DMS153 (cell line): Measurements from ENCODE around the gene SIGLEC10.

Experiments used
- DNase-seq: peaks from one replicate; lab custom pipeline; 2025; lab: John Stamatoyannopoulos, UW

SIGLEC10 gene

DNA sequence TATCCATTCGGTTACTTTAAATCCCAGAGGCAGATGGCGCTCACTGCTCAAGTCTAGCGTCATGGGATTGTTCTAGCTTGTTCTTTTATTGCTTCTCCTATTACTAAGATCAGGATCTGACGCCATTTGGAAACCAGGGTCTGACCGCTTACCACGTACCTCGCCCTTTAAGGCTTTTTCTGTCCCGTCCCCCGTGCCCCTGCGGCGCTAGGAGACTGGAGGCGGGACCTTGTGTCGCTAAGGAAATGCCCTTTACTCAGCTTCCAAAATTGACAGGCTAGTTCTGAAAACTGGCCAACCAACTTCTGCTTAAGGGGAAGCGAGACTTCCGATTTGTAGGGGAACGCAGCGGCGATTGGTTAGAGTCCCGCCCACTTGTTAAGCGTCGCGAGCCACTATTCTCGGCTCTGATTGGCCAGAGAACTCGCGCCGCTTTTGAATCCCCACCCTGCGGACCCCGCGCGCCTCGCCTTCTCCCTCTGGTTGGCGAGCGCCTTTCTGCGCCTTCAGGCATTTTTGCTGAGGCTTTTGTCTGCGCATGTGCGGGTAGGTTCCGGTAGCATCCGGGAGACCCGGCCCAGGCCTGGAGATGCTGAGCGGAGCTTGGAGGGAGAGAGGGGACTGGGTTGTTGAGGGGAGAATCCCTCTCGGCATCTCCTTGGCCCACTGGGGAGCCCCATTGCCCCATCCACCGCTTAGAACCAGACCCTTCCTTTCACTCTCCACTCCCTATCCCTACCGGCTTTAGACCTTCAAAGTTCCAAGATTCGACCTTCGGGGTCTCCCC is 23.2 kb downstream of the SIGLEC10 start:
- DNase-seq: peak; percentile 99

GRCh38 chr19:51392701-51393100 is 24.7 kb downstream of the SIGLEC10 start:
- DNase-seq: no peak

- no peak for DNase-seq
Measured at GRCh38 chr19:51391073-51391611, 26.3 kb downstream of the SIGLEC10 start.

GRCh38 chr19:51389143-51389542 is 28.3 kb downstream of the SIGLEC10 start:
- no peak for DNase-seq

DNA sequence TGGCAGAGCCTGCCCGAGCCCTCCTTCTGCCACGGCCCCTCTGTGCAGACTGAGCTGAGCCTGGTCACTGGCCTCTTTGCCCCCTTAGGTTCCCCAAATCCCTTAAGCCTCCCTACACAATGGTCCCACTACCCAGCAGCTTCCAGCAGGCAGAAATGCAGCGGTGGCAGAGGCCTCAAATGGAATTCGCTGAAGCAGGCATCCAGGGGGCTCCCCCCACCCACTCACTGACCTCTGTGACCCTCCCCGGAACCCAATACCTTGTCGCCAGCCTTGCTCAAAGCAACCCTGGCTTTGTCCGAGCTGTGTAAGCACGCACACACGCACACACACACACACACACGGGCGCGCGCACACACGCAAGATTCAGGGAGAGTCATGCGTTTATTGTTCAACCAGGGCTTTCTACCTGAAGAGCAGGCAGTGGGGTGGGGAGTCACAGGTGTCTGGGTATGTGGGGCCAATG is 29.5 kb downstream of the SIGLEC10 start, which contains the start of gene LIM2:
TSS of gene LIM2 (minus strand) at position 51 of the 466 bp plus-strand sequence. CDS start 531 bp downstream, outside the sequence.
- DNase-seq: no peak

GRCh38 chr19:51386882-51387520 is 30.4 kb downstream of the SIGLEC10 start:
- no peak for DNase-seq

DNA sequence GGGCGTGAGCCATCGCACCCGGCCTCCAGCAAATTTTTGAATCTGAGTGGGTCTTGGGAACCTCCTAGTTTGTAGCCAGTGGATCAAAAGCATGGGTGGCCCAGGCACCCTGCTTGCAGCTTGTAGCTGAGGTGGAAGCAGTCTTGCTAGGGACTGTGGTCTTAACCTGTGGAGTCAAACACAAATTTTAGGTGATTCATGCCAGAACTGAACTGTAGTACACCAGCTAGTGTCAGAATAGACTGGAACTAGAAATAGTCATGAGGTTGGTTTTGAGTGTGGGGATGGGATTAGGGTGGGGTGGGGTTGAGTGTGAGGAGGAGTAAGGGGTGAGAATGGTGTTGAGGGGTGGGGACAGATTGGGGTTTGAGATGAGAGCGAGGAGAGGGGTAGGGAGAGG is 35.4 kb downstream of the SIGLEC10 start:
- DNase-seq: no peak

DNA sequence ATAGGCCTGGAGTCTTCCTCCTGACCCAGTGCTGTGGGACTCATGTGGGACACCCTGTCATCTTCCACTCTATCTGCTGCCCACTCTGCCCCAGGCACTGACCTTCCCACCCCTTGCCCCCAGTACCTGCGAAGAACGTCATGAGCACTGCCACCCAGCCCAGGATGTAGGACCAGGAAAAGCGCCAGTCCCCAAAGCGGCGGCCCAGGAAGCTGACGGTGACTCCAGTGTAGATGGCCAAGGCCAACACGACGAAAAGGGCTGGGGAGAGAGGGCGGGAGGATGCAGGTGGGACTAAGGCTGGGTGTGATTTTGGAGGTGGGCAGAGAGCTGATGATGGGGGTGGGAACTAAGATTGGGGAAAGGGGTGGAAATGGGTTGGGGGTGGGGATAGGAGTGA is 37.1 kb downstream of the SIGLEC10 start:
- no peak for DNase-seq

GRCh38 chr19:51377422-51377821 is 40.0 kb downstream of the SIGLEC10 start:
- no peak for DNase-seq

GRCh38 chr19:51375504-51376221 is 41.8 kb downstream of the SIGLEC10 start:
- DNase-seq: no peak

DNA sequence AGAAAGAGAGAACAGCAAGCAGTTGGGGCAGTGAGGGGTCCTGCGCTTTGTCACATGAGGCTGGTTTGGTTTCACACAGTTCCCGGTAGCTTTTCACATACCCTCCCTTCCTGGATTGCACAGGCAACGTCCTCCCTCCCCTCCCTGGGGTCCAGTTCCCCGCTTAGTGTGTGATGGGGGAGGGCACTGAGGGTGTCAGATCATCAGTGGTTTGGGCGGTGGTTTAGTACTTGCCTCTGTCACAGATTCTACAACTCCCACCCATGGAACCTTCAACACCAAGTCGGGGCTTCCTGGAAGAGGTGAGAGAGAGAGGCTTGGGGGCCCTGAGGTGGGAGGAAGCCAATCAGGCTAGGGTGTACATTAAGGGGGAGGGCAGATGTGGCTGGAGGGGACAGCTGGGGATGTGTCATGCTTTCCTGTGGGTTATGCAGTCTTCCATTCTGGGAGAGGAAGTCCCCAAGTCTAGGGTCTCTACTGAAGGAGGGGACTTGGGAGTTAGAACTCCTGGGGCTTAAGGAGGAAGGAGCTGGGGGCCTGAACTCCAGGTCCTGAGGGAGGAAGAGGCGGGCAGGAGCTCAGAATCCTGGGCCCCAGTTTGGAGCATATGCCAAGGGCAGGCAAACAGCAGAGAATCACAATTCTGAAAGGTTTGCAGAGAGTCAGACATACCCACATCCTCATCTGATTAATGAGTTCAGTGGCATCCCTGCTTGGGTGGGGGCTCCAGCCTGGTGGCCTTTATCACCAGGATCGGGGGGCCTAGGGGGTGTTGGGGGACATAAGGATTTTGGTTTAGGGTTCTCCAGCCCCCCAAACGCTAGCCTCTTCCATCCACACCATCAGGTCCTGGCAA is 44.6 kb downstream of the SIGLEC10 start, which contains the start of gene NKG7:
TSS of gene NKG7 (minus strand) at position 6 of the 856 bp plus-strand sequence. CDS start 119 bp downstream, outside the sequence.
- no peak for DNase-seq

- no peak for DNase-seq
Measured at GRCh38 chr19:51372021-51372648, 45.3 kb downstream of the SIGLEC10 start.

DNA sequence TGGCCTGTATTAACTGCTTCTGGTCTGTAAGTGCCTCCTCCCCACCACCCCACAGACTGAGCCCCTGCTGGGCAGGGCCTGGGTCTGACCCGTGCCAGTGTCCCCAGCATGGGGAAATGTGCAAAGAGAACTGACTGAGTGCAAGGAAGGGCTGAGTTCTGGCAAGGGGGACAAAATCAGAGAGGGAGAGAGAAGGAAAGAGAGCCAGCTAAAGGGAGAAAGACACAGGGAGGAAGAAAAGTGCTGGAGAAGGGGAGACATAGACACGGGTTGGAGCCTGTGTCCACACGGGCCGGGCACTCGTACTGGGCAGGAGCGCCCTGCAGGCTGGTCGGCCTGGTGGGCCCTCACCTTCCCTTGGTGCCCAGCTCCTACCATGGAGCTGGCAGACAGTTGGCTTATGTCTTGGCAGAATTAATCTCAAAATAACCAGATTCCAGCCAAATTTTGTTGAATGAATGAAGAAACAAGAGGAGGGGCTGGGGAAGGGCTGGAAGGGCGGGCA is 46.2 kb downstream of the SIGLEC10 start:
- no peak for DNase-seq

GRCh38 chr19:51370230-51370629 is 47.2 kb downstream of the SIGLEC10 start:
- no peak for DNase-seq

GRCh38 chr19:51368366-51369282 is 48.8 kb downstream of the SIGLEC10 start, which contains the start of gene CLDND2:
TSS of gene CLDND2 (minus strand) at chr19:51369003. CDS start at chr19:51368577, 426 bp downstream.
- no peak for DNase-seq

DNA sequence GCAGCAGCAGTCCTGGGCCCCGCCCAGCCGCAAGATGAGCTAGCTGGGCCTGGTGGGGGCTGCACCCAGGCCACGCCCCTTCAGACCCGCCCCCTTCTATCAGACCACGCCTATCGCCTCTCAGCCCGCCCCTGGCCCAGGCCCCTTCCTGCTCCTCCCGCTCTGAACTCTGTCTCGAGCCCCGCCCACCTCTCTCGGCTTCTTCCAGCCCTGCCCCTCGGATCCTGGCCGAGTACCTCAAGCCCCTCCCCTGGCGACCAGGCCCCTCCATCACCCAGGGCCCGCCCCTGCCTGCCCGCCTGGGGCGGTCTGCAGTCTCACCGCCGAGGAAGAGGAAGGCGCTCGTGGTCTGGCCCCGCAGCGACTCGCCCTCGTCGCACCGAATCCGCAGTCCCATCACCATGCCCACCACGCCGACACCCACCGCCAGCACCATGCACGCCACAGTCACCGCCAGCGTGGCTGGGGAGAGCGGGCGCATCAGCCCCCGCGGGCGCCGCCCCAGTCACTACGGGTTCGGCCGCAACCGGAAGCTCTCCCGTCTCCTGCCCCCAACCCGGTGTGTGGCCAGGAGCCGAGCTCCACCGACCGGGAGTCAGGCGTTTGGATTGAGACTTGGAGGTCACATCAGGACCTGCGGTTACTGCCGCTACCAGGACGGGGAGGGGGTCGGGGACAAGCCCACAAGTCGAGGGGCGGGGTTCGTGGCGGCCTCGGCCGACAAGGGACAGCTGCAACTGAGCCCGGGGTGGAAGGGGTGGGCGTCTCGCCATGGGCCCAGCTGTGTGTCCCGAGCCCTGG is 49.7 kb downstream of the SIGLEC10 start:
- DNase-seq: peak; percentile 90

- no peak for DNase-seq
Measured at GRCh38 chr19:51367255-51367564, 50.2 kb downstream of the SIGLEC10 start.

- peak; percentile 94 for DNase-seq
Measured at GRCh38 chr19:51366389-51367254, 50.8 kb downstream of the SIGLEC10 start.
